Glomerular visceral epithelial cell (primary cell): ENCODE measurements around the gene PTCD3.

Experiments
- DNase-seq: peaks from one replicate; pipeline ENCODE4 v3.0.0-alpha.2; 2016; ENCODE audit errors: extremely low spot score

The PTCD3 gene

DNA sequence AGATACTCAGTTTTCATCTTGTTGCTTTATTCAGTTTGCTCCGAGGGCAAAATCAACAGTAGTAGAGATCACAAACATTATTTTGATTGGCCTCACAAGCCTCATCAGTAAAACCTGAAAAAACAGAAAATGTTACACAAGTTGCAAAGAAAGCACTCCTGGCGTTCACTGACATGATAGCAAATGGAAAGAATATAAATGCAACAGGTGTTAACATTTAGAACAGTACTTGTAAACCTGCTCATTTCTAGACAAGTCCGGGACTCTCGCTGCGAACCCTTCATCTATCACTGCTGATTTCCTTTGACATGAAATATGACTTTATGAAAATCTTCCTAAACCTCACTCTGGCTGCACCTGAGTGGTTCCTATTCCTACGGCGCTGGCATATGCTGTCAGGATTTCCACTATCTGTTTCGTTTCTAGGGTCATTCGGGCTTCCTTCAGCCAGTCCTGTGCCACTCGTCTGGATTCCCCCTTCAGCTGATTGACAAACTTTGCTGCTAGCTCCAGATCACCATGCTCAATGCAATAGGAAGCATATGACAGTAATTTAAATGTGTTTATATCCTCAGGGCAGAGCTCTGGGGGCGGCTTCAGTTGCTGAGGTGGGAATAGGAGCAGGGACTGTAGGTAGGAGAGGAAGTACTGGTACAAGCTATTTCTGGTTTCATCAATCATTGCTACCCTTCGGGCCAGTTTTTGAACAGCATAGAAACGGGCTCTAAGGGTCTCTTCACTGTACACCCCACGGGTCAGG is 38.1 kb downstream of the PTCD3 start:
- no peak for DNase-seq

DNA sequence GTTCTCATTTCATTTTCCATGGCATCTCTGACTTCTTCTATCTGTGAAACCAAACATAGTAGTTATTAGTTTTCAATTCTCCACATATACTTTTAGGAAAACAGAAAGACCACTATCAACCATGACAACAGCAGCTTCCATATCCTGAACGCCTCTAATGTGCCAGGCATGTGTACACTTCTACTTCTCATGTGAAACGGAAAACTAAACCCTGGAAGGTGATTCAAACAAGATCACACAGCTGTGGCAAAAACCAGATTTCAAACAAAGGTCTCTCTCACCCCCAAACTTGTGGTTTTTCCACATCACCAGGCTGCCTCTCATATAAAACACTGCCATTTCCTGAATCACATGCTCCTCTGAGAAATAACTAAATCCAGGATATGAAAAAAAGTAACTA is 41.8 kb downstream of the PTCD3 start:
- no peak for DNase-seq

DNA sequence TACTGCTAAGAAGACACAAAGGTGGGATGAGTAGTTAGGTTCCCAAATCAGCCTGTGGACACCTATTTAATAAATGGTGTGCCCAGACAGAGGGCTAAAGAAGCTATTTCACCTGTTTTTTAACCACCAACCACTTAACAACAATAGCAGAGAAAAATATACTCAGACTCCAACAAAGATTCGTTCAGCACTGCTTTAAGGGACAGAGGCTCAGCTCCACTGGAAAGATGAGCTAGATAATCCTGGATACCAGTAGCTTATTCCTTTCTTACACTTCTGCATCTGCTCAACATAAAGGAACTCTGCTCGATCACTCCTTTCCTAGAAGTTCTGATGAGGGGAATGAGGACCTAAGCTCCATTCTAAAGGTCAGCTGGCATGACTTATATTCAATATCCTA is 44.5 kb downstream of the PTCD3 start:
- DNase-seq, result no peak

DNA sequence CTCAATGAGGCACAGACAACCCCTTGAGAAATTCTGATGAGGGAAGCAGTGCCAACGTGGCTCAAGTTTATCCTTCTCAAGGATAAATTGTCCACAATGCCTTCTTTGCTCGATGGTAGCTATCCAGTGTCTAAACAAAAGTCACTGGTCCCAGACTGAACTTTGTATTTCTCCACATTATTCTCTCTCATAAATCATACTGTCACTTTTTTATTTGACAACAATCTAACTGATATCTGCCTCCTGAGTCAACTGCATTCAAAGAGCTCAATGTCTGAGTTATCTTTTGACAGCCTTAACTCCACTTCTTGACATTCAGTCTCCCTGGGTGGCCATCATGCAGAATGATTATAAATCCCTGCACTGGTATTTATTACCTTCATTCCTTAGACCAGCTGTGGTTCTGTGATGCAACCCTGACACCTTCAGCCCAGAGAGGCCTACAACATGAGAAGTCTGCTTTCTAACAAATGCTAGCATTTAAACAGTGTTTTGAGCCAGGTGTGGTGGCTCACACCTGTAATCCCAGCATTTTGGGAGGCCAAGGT is 51.0 kb downstream of the PTCD3 start:
- DNase-seq, result no peak

DNA sequence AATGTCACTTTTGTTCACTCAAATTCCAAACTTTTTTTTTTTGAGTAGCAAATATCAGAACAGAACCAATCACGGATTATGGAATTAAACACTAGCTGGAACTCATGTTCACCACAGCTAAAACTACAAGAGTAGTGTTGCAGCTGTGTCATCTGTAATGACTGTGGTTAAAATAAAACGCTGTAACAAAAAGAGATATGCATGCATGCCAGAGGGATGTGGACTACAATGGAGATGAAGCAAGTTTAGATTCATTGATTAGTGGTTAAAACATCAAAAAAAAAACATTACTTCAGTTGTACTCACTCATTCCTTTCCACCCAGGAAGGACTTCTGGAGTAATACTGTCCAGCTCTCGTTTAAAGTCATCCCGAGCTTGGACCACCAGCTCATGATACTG is 52.3 kb downstream of the PTCD3 start:
- DNase-seq, result no peak

DNA sequence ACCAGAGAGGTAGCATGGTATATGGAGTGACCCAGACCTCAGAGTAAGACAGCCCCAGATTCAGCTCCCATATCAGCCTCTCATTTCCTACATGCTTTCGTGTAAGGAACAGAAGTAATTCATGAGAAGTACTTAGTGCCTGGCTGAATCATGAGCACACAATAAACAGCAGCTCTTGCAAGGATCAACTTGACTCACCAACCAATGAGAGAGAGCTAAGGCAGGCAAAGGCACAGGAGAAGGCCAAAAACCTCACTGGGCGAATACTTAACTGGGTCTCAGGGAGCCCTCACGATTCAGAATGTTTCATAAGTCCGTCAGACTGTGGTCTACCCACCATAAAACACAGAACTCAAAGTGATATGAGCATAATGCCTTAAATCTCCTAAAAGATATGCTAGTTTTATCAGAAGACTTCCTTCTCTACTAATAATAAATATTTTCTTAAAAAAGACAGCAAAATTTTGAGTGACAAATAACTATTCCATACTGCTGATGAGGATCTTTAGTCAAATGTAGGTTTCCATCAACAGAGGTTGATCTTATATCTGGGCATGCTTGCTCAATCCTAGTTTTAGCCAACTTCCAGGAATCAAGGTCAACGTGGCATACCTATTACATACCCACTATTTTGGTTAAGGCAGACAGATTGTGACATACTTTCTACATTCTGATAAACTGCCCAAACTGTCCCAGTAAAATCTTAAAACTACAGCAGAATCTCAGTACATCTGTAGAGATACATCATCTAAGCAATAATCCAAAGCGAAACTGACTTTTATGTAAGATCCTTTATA is 54.3 kb downstream of the PTCD3 start:
- DNase-seq, result no peak

DNA sequence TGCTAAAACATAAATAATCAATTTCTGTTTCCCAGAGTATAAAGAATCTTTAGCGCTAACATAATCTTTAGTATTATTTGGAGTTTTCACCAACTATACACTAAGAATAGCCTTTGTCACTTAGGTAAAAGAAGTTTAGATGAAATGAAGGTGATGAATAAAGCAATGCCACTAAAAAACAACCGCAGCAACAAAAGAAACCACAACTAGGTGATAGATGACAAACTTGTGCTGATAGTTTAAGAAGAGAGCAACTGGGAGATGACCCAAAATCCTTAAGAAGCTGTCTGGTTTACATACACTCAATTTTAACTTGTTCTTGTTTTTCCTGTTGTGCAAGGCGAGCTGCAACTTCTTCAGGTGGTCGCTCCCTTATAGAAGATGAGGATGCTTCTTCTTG is 64.4 kb downstream of the PTCD3 start:
- no peak for DNase-seq

DNA sequence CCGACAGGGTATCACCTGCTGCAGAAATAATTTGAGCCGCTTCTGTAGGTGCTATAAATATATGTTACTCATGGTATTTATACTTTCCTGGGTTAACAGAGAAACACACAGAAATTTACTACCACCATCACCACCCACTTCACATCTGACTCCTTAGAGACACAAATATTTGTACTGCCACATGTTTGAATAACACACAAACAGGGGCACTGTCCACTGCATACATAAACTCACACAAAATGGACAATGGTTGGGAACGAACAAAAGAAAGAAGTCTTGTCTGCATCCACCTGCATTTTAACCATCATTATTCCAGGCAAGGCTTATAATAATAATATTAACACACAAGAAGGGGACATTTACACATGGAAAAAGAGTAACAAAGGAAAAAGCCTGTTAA is 65.3 kb downstream of the PTCD3 start:
- no peak for DNase-seq

DNA sequence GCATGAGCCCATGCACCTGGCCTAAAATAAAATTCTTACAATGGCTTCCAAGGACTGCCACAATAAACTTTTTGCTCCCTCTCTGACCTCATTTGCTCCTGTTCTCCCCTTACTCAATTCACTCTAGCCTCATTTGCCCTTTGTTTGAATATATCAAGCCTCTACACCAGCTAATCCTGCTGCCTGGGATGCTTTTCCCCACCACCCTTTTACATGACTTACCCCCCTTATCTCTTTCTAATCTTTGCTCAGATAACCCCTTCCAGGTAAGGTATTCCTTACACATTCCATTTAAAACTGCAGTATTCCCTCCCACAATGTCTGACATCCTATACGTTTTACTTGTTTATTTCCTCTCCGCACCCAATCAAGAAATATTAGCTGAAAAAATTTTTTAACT is 66.6 kb downstream of the PTCD3 start:
- DNase-seq, result no peak

DNA sequence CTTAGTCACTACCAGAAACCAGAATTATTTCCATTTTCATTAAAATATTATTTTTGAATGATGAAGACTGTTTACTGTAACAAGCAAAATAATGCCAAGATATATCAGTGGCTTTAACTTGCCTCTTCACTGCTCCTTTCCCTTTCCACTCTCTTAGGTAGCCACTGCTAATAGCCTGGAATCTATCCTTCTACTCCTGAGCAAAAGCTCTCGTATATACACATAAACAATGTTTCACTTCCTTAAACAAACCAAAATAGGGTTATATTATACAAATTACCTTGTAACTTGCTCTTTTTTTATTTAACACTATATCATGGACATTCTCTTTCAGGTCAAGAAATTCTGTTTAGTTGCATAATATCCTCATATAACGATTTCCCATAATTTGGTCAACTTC is 68.4 kb downstream of the PTCD3 start:
- no peak for DNase-seq

DNA sequence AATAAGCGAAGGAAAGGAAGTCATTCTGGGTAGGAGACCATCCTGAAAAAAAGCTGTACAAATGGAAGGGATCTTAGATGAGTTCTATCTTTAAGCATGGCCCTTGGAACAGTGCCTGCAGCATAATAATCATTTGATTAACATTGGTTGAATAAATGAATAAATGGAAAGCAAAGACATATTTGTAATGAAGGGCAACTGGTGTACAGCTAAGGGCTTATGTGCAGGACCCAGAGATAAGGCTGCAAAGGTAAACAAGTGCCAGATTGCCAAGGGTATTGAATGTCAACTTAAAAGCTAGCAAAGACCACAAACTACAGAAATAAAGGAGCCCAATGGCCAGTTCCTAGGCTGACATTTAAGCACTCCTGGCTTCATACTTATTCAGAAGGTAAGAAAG is 69.8 kb downstream of the PTCD3 start:
- DNase-seq, result no peak

DNA sequence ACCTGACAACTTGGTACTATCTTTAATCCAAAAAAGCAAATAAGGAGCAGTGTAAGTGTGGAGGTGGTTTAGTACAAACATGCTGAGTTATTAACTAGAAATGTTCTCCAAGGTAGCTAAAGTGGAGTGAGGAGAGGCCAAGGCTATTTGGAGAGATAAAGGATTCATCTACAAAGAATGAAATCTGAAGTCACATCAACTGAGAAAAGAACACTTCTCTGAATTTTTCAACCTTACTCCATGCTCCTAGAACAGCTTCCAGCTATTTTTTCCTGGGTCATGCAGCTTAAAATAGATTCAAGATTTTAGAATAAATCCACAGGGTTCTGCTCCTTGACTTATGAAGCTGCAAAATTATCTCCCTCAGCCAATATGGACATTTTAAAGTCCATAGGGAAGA is 70.6 kb downstream of the PTCD3 start:
- no peak for DNase-seq

DNA sequence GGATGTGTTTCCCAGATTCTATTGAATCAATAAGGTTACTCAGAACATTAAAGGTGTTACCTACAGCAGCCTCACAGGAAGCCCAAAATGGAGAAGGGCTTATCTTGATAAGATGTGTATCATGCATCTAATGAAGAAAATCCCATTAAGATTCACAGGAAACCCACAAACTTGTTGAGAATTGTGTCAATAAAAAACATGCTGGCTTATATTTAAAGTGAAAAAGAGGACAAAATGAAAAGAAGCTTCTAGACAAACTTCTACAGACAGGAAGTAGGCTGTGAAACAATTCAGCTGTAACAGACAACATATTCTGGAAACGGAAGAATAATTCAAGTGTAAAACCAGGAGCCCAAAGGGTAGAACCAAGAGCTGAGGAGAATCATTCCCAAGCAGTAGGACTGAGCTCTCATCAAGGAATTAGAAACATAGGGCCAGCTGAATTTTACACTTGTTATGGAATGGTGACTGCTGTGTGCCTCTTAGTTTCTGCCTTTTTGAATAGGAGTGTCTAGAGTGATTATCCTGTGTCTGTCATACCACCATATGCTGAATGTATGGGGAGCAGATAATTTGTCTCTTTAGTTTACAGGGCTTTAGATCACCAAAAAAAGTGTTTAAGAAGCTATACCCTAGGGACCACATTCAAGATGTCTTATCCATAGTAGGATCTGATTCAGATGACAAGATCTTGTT is 79.6 kb downstream of the PTCD3 start:
- DNase-seq, result no peak

DNA sequence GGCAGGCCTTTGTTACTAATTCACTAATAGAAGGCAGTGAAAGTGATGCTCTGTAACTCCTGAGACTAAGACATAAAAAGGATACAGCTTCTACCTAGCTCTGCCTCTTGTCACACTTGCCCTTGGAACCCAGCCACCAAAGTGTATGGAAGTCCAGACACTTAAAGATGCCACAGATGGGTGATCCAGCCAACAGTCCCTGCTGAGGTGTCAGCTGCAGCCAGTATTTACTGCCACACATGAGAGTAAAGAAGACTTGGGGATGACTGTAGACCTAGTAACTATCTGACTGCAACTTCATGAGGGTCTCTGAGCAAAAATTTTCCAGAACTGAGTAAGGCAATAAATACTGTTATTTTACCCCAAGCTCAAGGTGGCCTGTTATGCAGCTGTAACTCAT is 80.4 kb downstream of the PTCD3 start:
- no peak for DNase-seq

DNA sequence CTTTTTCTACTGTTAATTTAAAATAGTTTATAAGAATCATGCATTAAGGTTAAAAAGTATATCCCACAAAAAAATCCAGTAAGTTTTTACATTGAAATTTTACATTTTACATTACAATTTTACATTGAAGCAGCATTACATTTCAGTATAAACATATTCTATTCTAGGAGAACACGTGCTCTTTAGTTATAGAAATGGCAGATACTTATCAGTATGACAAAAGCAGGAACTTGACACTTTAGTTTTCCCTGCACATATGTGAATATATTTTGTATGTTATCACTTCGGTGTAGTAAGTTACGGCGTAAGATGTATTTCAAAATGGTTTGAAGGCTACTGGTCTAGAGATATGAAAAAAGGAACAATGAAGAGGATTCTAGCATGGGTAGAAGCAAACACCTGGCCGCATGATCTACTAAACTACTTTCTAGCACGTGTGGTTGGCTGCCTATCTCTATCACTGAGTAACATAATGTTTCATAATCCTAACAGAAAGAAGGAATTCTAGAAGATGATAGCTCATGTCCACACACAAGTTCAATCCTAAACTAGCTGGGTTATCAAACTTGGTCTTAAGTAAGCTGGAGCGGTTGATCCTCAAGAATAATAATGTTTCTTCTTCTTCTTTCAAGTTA is 83.9 kb downstream of the PTCD3 start:
- DNase-seq, result no peak
